ENCODE measurements around the gene MFRP.

Gene MFRP

GRCh38 chr11:119336744-119337469 is 9.6 kb downstream of the MFRP start:
- DNase-seq = no peak

- DNase-seq = no peak
These were observed 10.6 kb downstream of the MFRP start for GRCh38 chr11:119335655-119336543.

- DNase-seq = no peak
These were observed 11.3 kb downstream of the MFRP start for GRCh38 chr11:119335091-119335654.

GRCh38 chr11:119334174-119334930 is 12.2 kb downstream of the MFRP start, which contains the start of gene RNF26:
Gene RNF26 (plus strand): TSS chr11:119334527. CDS start chr11:119335123, 596 bp downstream.
- DNase-seq = peak; percentile 99

- no peak for DNase-seq
These were observed 14.3 kb downstream of the MFRP start for GRCh38 chr11:119332111-119332765.

GRCh38 chr11:119330237-119330636 is 16.3 kb downstream of the MFRP start:
- no peak for DNase-seq

GRCh38 chr11:119329320-119329719 is 17.2 kb downstream of the MFRP start:
- DNase-seq = no peak

GRCh38 chr11:119324189-119324588 is 22.3 kb downstream of the MFRP start:
- no peak for DNase-seq

- peak; percentile 72 for DNase-seq
These were observed 22.9 kb downstream of the MFRP start for GRCh38 chr11:119323532-119324033.

GRCh38 chr11:119322921-119323531 is 23.5 kb downstream of the MFRP start:
- no peak for DNase-seq

GRCh38 chr11:119322360-119322739 is 24.2 kb downstream of the MFRP start:
- DNase-seq = no peak

- peak; percentile 18 for DNase-seq
These were observed 25.6 kb downstream of the MFRP start for GRCh38 chr11:119320776-119321524.

- no peak for DNase-seq
These were observed 26.2 kb downstream of the MFRP start for GRCh38 chr11:119320240-119320775.

GRCh38 chr11:119319700-119320239 is 26.7 kb downstream of the MFRP start:
- DNase-seq = no peak

- DNase-seq = no peak
These were observed 27.3 kb downstream of the MFRP start for GRCh38 chr11:119319136-119319699.

- DNase-seq = peak; percentile 14
These were observed 28.0 kb downstream of the MFRP start for GRCh38 chr11:119318240-119319135.

- no peak for DNase-seq
These were observed 28.8 kb downstream of the MFRP start for GRCh38 chr11:119317592-119318239.

Data from NCI-H1092 treated with DMSO at 0.1 percent for 48 hours (cell line).